Measurements from ENCODE around the gene EPS8.

DNA sequence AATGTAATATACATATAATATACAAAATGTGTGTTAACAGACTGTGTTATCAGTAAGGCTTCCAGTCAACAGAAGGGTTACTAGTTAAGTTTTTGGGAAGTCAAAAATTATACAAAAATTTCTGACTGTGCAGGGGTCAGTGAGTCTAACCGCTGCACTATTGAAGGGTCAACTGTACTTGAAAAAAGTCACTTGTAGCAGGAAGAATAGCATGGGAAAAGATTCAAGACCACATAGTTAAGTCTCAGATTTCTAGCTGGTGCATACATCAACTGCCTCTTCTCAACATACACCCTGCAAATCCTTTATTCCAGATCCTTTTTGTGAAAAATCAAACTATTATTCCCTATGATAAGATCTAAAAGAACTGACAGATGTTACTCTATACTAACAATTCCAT is 5.9 kb downstream of the EPS8 start:
- TF ChIP-seq CTCF (IDR thresholded peaks at IDR 0.05) = no peak
- TF ChIP-seq, protein P1, sequence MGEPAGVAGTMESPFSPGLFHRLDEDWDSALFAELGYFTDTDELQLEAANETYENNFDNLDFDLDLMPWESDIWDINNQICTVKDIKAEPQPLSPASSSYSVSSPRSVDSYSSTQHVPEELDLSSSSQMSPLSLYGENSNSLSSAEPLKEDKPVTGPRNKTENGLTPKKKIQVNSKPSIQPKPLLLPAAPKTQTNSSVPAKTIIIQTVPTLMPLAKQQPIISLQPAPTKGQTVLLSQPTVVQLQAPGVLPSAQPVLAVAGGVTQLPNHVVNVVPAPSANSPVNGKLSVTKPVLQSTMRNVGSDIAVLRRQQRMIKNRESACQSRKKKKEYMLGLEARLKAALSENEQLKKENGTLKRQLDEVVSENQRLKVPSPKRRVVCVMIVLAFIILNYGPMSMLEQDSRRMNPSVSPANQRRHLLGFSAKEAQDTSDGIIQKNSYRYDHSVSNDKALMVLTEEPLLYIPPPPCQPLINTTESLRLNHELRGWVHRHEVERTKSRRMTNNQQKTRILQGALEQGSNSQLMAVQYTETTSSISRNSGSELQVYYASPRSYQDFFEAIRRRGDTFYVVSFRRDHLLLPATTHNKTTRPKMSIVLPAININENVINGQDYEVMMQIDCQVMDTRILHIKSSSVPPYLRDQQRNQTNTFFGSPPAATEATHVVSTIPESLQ (CRISPR knock-in tag; IDR thresholded peaks at IDR 0.05) = no peak
- no peak for TF ChIP-seq ZNF416 (CRISPR knock-in tag; IDR thresholded peaks at IDR 0.05)
